ENCODE measurements around the gene TRNAU1AP.
"Not testable (repeated sequence)": the region's sequence is repeated elsewhere in the genome, so short reads cannot be mapped to it uniquely, and the experiment has no call there.

TRNAU1AP gene

DNA sequence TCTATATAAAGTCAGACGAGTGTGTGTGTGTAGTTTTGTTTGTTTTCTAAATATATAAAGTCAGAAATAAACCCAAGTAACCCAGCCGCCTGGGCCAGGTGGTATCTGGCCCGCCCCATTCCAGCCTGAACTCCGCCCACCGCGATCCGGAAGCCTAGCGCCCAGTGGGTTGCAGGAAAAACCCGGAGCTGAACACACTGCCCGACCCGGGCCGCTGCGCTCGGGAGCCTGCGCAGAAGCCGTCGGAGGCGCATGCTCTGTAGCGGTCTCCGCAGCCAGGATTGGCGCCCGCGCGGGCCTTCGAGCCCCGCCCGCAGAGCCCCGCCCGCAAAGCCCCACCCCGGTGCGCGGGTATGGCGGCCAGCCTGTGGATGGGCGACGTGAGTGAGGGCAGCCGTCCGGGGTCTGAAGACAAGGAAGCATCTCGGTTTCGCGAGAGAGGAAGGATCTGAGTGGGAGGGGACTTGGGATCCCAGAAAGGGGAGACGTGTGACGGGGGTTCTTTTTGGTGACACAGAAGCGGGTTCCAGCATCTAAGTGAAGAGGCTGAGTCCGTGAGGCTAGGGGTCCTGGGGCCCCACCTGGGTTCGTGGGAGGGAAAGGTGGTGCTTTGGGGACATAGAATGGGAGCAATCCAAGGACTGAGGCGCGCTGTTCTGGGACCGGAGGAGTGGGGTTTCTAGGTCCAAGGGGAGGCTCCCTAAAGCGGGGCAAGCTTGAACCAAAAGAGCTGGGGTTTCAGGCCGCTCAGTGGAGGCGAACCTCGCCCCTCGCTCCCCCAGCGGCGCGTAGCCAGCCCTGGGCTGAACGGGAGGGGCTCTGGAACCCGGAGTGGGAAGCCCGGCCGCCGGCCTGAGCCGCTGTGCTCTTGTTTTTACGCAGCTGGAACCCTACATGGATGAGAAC is at the start of gene TRNAU1AP:
Gene TRNAU1AP (plus strand): TSS at position 328 of the 906 bp plus-strand sequence. CDS start 26 bp downstream, at position 354.
- FAIRE-seq (peak; percentile 23), DNase-seq (ENCODE audit: insufficient read length, low spot score) (peak; percentile 78)

DNA sequence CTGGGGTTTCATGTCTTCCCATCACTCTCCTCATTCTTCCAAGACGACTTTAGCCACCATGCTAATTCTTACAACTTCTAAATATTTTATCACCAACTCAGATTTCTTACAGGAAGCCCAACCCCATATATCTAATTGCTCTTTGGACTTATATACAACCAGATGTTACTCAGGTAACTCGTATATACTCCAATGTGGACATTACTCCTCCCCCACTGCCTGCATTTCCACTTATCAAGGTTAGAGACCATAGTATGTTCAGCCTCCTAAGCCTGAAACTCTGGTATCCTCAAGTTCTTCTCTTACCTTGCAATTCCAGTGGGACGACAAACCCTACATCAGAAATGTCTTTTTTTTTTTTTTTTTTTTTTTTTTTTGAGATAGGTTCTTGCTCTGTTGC is 49.8 kb upstream of the TRNAU1AP start:
- FAIRE-seq (no peak), DNase-seq (ENCODE audit: insufficient read length, low spot score) (no peak)
- no peak for TF ChIP-seq POLR2A (IDR thresholded peaks at IDR 0.05; ENCODE audit: low read depth, low read length)

More for the DNA sequence above, at the start of gene TRNAU1AP:
- TF ChIP-seq POLR2A (IDR thresholded peaks at IDR 0.05; ENCODE audit: low read depth, low read length) = no peak; the same call in 1 of the 2 replicates

- TF ChIP-seq POLR2A (IDR thresholded peaks at IDR 0.05; ENCODE audit: low read depth, low read length) = peak; percentile 65
- peak; percentile 65 for DNase-seq (ENCODE audit: insufficient read length, low spot score)
- peak; percentile 64 for FAIRE-seq
Observed at GRCh38 chr1:28505406-28506187, 47.3 kb upstream of the TRNAU1AP start, which contains the start of gene RCC1. Gene RCC1, plus strand, starts transcription at chr1:28506043. Its CDS starts 23,824 bp downstream, at chr1:28529867.

DNA sequence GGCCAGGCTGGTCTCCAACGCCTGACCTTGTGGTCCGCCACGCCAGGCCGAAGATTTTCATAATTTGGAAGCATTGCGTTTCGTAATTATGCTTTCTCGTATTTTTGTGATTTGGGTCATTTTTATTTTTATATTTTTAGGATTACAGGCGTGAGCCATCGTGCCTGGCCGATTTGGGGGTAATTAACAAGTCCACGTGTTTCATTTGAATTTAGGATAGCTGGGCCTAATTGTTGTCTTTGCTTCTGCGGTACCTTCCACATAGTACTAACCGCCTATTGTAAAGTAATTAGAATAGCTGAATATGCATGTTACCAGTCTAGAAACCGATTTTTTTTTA is 46.0 kb upstream of the TRNAU1AP start:
- DNase-seq (ENCODE audit: insufficient read length, low spot score) = no peak
- TF ChIP-seq POLR2A (IDR thresholded peaks at IDR 0.05; ENCODE audit: low read depth, low read length) = no peak
- FAIRE-seq = no peak

- no peak for TF ChIP-seq POLR2A (IDR thresholded peaks at IDR 0.05; ENCODE audit: low read depth, low read length)
- DNase-seq (ENCODE audit: insufficient read length, low spot score) (no peak), FAIRE-seq (no peak)
Observed at GRCh38 chr1:28507247-28507645, 45.6 kb upstream of the TRNAU1AP start.

DNA sequence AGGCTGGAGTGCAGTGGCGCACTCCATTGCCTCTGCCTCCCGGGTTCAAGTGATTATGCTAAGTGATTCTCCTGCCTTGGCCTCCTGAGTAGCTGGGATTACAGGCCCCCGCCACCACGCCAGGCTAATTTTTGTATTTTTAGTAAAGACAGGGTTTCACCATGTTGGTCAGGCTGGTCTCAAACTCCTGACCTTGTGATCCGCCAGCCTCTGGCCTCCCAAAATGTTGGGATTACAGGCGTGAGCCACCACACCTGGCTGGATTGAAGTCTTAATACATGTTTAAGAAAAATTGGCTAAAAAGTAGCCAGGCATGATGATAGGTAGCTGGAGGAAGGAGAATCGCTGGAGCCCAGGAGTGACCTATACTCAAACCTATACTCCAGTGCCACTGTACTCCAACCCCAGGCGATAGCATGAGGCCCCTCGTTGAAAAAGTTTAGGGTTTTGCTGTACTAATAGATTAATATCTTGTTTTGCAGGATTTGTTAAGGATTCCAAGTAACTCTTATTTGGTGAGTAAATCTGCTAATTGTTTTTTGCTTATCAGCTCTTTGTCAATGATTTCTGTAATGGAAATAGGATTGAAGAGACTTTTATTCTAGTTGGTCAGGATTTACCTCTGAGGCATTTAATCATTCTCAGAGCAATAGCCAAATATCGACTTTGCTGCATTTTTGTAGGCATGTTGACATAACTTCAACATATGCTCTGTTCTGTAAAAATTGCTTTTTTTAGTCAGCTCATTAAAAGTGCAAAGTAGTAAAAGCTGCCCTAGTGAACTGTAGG is 45.0 kb upstream of the TRNAU1AP start:
- TF ChIP-seq POLR2A (IDR thresholded peaks at IDR 0.05; ENCODE audit: low read depth, low read length) = no peak
- no peak for DNase-seq (ENCODE audit: insufficient read length, low spot score)
- FAIRE-seq = no peak

DNA sequence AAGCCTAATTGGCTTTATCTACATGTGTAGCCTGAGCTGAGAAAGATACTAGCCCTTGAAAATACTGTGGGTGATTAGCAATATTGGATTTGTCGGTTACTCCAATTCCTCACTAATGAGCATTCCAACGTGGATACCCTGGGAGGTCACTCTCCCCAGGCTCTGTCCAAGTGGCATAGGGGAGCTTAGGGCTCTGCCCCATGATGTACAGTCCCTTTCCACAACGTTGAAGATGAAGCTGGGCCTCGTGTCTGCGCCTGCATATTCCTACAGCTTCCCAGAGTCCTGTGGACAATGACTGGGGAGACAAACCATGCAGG is 44.5 kb upstream of the TRNAU1AP start:
- DNase-seq (ENCODE audit: insufficient read length, low spot score) (no peak), FAIRE-seq (no peak)
- TF ChIP-seq POLR2A (IDR thresholded peaks at IDR 0.05; ENCODE audit: low read depth, low read length) = no peak

DNA sequence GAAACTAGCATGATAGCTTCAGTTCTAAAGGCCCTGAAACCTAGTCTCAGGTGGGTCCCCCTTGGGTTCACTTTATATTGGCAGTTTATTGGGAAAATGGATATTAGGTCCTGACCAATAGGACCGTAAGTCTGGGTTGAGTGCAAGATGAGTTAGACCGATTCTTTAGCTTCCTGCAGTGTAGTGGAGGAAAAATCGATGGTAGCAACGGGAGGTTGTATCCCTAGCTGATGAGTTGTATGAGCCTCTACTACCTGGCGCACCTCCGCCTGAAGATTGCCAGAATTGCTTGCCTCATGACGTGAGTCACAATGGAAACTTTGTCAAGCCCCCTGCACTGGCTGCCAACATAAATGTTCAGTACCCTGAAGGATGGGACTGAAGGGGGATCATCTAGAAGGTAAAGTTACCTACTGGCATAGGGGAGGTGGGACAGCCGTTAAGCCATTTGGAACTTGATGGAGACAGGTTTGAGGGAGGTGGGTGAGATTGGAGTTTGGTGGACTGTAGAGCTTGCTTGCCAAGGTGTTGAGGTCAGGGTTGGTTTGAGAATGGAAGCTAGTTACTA is 43.1 kb upstream of the TRNAU1AP start:
- TF ChIP-seq POLR2A (IDR thresholded peaks at IDR 0.05; ENCODE audit: low read depth, low read length) = no peak
- DNase-seq (ENCODE audit: insufficient read length, low spot score) = no peak
- no peak for FAIRE-seq

DNA sequence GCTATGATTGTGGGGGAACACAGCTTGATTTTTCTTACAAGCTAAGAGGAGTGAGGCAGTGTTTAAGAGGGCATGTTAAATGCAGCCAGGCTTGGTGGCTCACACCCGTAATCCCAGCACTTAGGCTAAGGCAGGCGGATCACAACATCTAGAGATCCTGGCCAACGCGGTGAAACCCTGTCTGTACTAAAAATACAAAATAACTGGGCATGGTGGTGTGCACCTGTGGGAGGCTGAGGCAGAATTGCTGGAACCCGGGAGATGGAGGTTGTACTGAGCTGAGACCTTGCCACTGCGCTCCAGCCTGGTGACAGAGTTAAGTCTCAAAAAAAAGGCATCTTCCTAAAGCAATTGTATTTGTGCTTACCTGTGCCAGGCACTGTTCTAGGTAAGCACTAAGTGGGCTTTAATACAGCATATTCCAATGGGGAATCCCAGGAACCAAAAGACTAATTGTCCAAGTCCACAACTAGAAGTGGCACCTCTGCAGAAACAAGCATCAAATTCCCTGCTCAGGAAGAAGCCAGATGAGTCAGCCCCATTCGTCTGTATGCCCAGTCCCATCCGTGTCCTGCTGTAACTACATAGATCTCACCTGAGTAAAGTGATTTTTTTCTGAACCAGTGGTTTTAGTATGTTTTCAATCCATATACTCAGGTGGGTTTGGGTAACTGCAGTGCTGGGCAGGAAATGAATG is 42.5 kb upstream of the TRNAU1AP start:
- no peak for FAIRE-seq
- TF ChIP-seq POLR2A (IDR thresholded peaks at IDR 0.05; ENCODE audit: low read depth, low read length) = no peak
- no peak for DNase-seq (ENCODE audit: insufficient read length, low spot score)

- DNase-seq (ENCODE audit: insufficient read length, low spot score) = no peak
- FAIRE-seq = no peak
- TF ChIP-seq POLR2A (IDR thresholded peaks at IDR 0.05; ENCODE audit: low read depth, low read length) = no peak
Observed at GRCh38 chr1:28510970-28511440, 41.9 kb upstream of the TRNAU1AP start.

GRCh38 chr1:28512058-28512611 is 40.8 kb upstream of the TRNAU1AP start:
- DNase-seq (ENCODE audit: insufficient read length, low spot score) (no peak), FAIRE-seq (no peak)
- no peak for TF ChIP-seq POLR2A (IDR thresholded peaks at IDR 0.05; ENCODE audit: low read depth, low read length)

- not testable (repeated sequence) for DNase-seq (ENCODE audit: insufficient read length, low spot score); FAIRE-seq
Observed at GRCh38 chr1:28514445-28514933, 38.4 kb upstream of the TRNAU1AP start.
